HEK293T (cell line): Measurements from ENCODE around the gene UNC50.

Experiments used
- ARNT ChIP-seq: fragments of 450-650 bp; IDR thresholded peaks from 2 replicates; pipeline ENCODE4 v1.6.1; 2017; ENCODE audit warnings: mild to moderate bottlenecking
- FOXA1 ChIP-seq: fragments of 450-650 bp; IDR thresholded peaks from 2 replicates; pipeline ENCODE4 v1.6.1; 2016; ENCODE audit warnings: mild to moderate bottlenecking
- FOXM1 ChIP-seq: fragments of 450-650 bp; IDR thresholded peaks from 2 replicates; pipeline ENCODE4 v1.6.1; 2017; ENCODE audit warnings: mild to moderate bottlenecking, borderline replicate concordance
- NFRKB ChIP-seq: fragments of 450-650 bp; IDR thresholded peaks from 2 replicates; pipeline ENCODE4 v1.6.1; 2016; ENCODE audit warnings: mild to moderate bottlenecking, moderate library complexity
- SP1 ChIP-seq: fragments of 450-650 bp; IDR thresholded peaks from 2 replicates; pipeline ENCODE4 v1.6.1; 2017
- TF ChIP-seq, protein P1 (sequence below): fragments of 450-650 bp; IDR thresholded peaks from 2 replicates; pipeline ENCODE4 v1.6.1; 2016

GRCh38 chr2:98615481-98615880, 7.1 kb downstream of the UNC50 start:
- TF ChIP-seq FOXA1 (no peak), ARNT (no peak), NFRKB (no peak), FOXM1 (no peak), SP1 (no peak)
- TF ChIP-seq, protein P1, sequence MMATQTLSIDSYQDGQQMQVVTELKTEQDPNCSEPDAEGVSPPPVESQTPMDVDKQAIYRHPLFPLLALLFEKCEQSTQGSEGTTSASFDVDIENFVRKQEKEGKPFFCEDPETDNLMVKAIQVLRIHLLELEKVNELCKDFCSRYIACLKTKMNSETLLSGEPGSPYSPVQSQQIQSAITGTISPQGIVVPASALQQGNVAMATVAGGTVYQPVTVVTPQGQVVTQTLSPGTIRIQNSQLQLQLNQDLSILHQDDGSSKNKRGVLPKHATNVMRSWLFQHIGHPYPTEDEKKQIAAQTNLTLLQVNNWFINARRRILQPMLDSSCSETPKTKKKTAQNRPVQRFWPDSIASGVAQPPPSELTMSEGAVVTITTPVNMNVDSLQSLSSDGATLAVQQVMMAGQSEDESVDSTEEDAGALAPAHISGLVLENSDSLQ = no peak
